Panc1 (cell line): ENCODE results near the gene CLSTN2.

Experiments used
- POLR2AphosphoS5 ChIP-seq: IDR thresholded peaks from 2 replicates; pipeline ENCODE4 v1.6.1; 2012; ENCODE audit warnings: mild to moderate bottlenecking, low read depth, low read length, moderate library complexity
- REST ChIP-seq, 2 experiments: IDR thresholded peaks; 2 replicates each; pipeline ENCODE4 v1.6.1; 2011 to 2012; ENCODE audit warnings: low read depth in 2 of 2, control low read depth in 1 of 2, low read length in 1 of 2, mild to moderate bottlenecking in 1 of 2, moderate library complexity in 1 of 2; ENCODE audit not compliant: insufficient read depth in 1 of 2
- SIN3A ChIP-seq: IDR thresholded peaks from 2 replicates; pipeline ENCODE4 v1.6.1; 2012; ENCODE audit warnings: low read depth, mild to moderate bottlenecking, low read length, moderate library complexity, borderline replicate concordance; ENCODE audit not compliant: insufficient read depth
- TCF7L2 ChIP-seq: IDR thresholded peaks from 2 replicates; pipeline ENCODE4 v1.6.1; 2011; ENCODE audit warnings: mild to moderate bottlenecking, low read depth, low read length, inconsistent platforms
- TF ChIP-seq, protein P1 (sequence below): fragments of 450-650 bp; IDR thresholded peaks from 2 replicates; pipeline ENCODE4 v1.5.1; 2017; ENCODE audit warnings: mild to moderate bottlenecking

- TF ChIP-seq TCF7L2 (no peak), POLR2AphosphoS5 (no peak), SIN3A (no peak), REST (IDR thresholded peaks at IDR 0.05; ENCODE audit: insufficient read depth in 1 of 2, low read depth in 2 of 2, low read length in 1 of 2) (no peak)
- TF ChIP-seq, protein P1, sequence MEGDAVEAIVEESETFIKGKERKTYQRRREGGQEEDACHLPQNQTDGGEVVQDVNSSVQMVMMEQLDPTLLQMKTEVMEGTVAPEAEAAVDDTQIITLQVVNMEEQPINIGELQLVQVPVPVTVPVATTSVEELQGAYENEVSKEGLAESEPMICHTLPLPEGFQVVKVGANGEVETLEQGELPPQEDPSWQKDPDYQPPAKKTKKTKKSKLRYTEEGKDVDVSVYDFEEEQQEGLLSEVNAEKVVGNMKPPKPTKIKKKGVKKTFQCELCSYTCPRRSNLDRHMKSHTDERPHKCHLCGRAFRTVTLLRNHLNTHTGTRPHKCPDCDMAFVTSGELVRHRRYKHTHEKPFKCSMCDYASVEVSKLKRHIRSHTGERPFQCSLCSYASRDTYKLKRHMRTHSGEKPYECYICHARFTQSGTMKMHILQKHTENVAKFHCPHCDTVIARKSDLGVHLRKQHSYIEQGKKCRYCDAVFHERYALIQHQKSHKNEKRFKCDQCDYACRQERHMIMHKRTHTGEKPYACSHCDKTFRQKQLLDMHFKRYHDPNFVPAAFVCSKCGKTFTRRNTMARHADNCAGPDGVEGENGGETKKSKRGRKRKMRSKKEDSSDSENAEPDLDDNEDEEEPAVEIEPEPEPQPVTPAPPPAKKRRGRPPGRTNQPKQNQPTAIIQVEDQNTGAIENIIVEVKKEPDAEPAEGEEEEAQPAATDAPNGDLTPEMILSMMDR, result no peak
These were observed 501.4 kb downstream of the CLSTN2 start for GRCh38 chr3:140436421-140436820.
